B cell (primary cell): ENCODE results near the gene CFAP68. TPM values are rescaled to one million over a fixed set of nuclear protein-coding genes. Genes with fewer than 3 reads are reported as not detected.

Experiments used
- ATAC-seq: fragments of 200-7000 bp; cut with Tn5 transposase; one replicate; pipeline ENCODE4 v1.10.0; 2021; ENCODE audit warnings: low read depth, mild to moderate bottlenecking, moderate number of reproducible peaks, moderate library complexity
- CTCF ChIA-PET: fragments of 350-600 bp; sonication (Branson Sonifier 250); formaldehyde crosslinking; loops from one replicate; lab custom pipeline; 2021; ENCODE audit warnings: antibody characterized with exemption, inconsistent platforms; lab: Charles Lee
- POLR2A ChIA-PET: fragments of 350-600 bp; sonication (Branson Sonifier 250); formaldehyde crosslinking; loops from one replicate; lab custom pipeline; 2021; ENCODE audit warnings: antibody characterized with exemption; lab: Charles Lee
- DNase-seq: peaks from one replicate; pipeline ENCODE4 v3.0.0; 2013
- H2AFZ ChIP-seq: 2 replicates; pipeline ENCODE4 v1.6.1; 2012; ENCODE audit warnings: mild to moderate bottlenecking, low read depth, low read length; ENCODE audit not compliant: insufficient read depth, poor library complexity, severe bottlenecking
- H3K27ac ChIP-seq, 2 donors: 1 replicate in 1 of 2; 2 replicates in 1 of 2; pipeline ENCODE4 v1.5.1; 2012 to 2013; ENCODE audit warnings: low read length in 2 of 2, mild to moderate bottlenecking in 2 of 2, moderate library complexity in 1 of 2
- H3K27me3 ChIP-seq, 4 experiments: fragments of 200-600 bp in 1 of 4; sonication (generic) in 1 of 4; replicated peaks in 1 of 4; 1 replicate in 2 of 4; 2 replicates in 2 of 4; pipeline versions ENCODE4 v1.6.1 to v1.7.0; 2013 to 2016; ENCODE audit warnings: low read length in 3 of 4, mild to moderate bottlenecking in 2 of 4, mixed read lengths in 1 of 4, moderate library complexity in 1 of 4; ENCODE audit not compliant: insufficient read depth in 4 of 4, control insufficient read depth in 3 of 4; ENCODE audit errors: control extremely low read depth in 1 of 4
- H3K36me3 ChIP-seq, 2 experiments: replicated peaks in 1 of 2; 1 replicate in 1 of 2; 2 replicates in 1 of 2; pipeline versions ENCODE4 v1.6.1 to v1.7.1; 2013; ENCODE audit warnings: low read length in 1 of 2; ENCODE audit not compliant: insufficient read depth in 2 of 2, control insufficient read depth in 1 of 2; ENCODE audit errors: control extremely low read depth in 1 of 2, extremely low read depth in 1 of 2
- H3K4me1 ChIP-seq, 2 donors: fragments of 200-600 bp in 1 of 2; sonication (generic) in 1 of 2; 1 replicate in 1 of 2; 2 replicates in 1 of 2; pipeline versions ENCODE4 v1.5.1 to v1.6.1; 2013 to 2017; ENCODE audit warnings: low read length in 2 of 2; ENCODE audit not compliant: control insufficient read depth in 2 of 2, insufficient read depth in 2 of 2
- H3K4me2 ChIP-seq: replicated peaks from 2 replicates; pipeline ENCODE3; 2012; ENCODE audit warnings: mild to moderate bottlenecking, low read depth, low read length; ENCODE audit not compliant: poor library complexity, severe bottlenecking
- H3K4me3 ChIP-seq, 5 experiments: fragments of 200-600 bp in 1 of 5; sonication (generic) in 1 of 5; 1 replicate in 3 of 5; 2 replicates in 2 of 5; pipeline versions ENCODE4 v1.5.1 to v1.7.0; 2011 to 2016; ENCODE audit warnings: low read length in 4 of 5, mild to moderate bottlenecking in 4 of 5, low read depth in 2 of 5, control low read depth in 1 of 5, moderate library complexity in 1 of 5; ENCODE audit not compliant: insufficient read depth in 1 of 5; ENCODE audit errors: control extremely low read depth in 1 of 5, extremely low read depth in 1 of 5
- H3K79me2 ChIP-seq: fragments of 200-600 bp; sonication (generic); one replicate; pipeline ENCODE4 v1.6.0; 2016; ENCODE audit warnings: low read length; ENCODE audit not compliant: control insufficient read depth, insufficient read depth
- H3K9ac ChIP-seq: fragments of 200-600 bp; sonication (generic); 2 replicates; pipeline ENCODE4 v1.6.1; 2017; ENCODE audit warnings: mild to moderate bottlenecking, low read length, moderate library complexity
- H3K9me3 ChIP-seq, 3 donors: one replicate each; pipeline versions ENCODE4 v1.6.1 to v1.7.1; 2013; ENCODE audit warnings: low read length in 2 of 3; ENCODE audit not compliant: control insufficient read depth in 2 of 3, insufficient read depth in 1 of 3; ENCODE audit errors: control extremely low read depth in 1 of 3
- H4K20me1 ChIP-seq: 2 replicates; pipeline ENCODE4 v1.6.0; 2012; ENCODE audit warnings: mild to moderate bottlenecking, low read length; ENCODE audit not compliant: insufficient read depth, control insufficient read depth, poor library complexity, severe bottlenecking
- H3K27ac Mint-ChIP-seq: one replicate; pipeline ENCODE4 v1.8.0; 2021; ENCODE audit warnings: mixed read lengths
- H3K27me3 Mint-ChIP-seq: one replicate; pipeline ENCODE4 v1.8.0; 2021; ENCODE audit warnings: mixed read lengths
- H3K4me1 Mint-ChIP-seq: one replicate; pipeline ENCODE4 v1.8.0; 2021; ENCODE audit warnings: mixed read lengths
- H3K4me3 Mint-ChIP-seq: one replicate; pipeline ENCODE4 v1.8.0; 2021; ENCODE audit warnings: mixed read lengths
- H3K9me3 Mint-ChIP-seq: one replicate; pipeline ENCODE4 v1.8.0; 2022; ENCODE audit warnings: mixed read lengths; ENCODE audit not compliant: insufficient read depth
- EZH2 ChIP-seq: IDR thresholded peaks from 2 replicates; pipeline ENCODE4 v1.6.1; 2012; ENCODE audit warnings: borderline replicate concordance, low read depth, mild to moderate bottlenecking, moderate library complexity, low read length; ENCODE audit not compliant: insufficient read depth, poor library complexity, severe bottlenecking
- WGBS: methylation state at CpG from one replicate; pipeline ENCODE4 v1.1.5; 2013; ENCODE audit warnings: missing lambda C conversion rate; ENCODE audit not compliant: insufficient coverage; 5-methylcytosine and 5-hydroxymethylcytosine counted together
- intact Hi-C: fragments of 100-400 bp; cut with micrococcal nuclease; formaldehyde crosslinking; loops from one replicate; pipeline ENCODE4 v1.10.0; 2022
- polyA plus RNA-seq: library from polyadenylated mRNA; depleted of rRNA; stranded (reverse); fragments of >200 nt; gene quantifications from 2 replicates; pipeline ENCODE4 v1.2.3, GENCODE V29; 2012
- total RNA-seq, 2 donors: library from RNA; stranded (reverse); fragments of 120-200 nt in 1 of 2; gene quantifications; 1 replicate in 1 of 2; 2 replicates in 1 of 2; pipeline versions ENCODE4 v1.2.3 to v1.2.4, GENCODE V29; 2013 to 2022
- TF ChIP-seq, protein P1 (sequence below): fragments of 200-600 bp; IDR thresholded peaks from one replicate; pipeline ENCODE4 v1.8.0; 2022; ENCODE audit warnings: antibody characterized with exemption, mild to moderate bottlenecking

CFAP68 gene
- total and polyA plus RNA-seq, 2 donors (not counting 1 experiment from before 2014, with no cell fraction given): 8.2 to 13.3 TPM

DNA sequence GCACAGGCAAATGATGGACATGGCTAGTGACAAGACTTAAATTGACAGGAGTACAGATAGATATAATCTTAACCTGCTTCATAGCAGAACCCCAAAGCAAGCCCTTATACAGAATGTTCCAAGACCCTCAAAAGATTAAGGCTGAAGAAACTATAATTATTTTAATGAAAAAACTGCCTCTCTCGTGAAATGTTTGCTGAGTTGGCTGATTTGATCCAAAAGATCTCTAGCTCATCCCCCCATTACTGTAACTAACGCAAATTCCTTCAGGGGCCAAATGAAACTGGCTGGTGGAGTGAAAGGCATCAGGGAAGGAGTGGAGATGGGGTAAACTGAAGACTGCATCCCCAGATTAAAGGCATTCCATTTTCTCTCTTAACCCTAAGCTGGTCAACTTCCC lies 27.2 kb upstream of the CFAP68 start:
- no peak for DNase-seq
- ChIA-PET CTCF (interaction anchor here (1.6 kb wide), 1 partner anchor 9 kb away, joined by 3 read pairs; no protein-coding TSS in a partner anchor), POLR2A (no interaction called here)
- Histone ChIP-seq H3K4me2 (no peak overlapping the region), H3K9ac (no peak overlapping the region), H3K9me3 (peaks cover 0 to 2% (median 0%) of the 10 kb centered on the region in 3 donors), H3K4me1 (no peaks in the 10 kb centered on the region), H2AFZ (no peak overlapping the region), H4K20me1 (no peaks in the 10 kb centered on the region), H3K4me3 (no peak overlapping the region), H3K36me3 (peaks cover 11 to 38% of the 10 kb centered on the region in 2 experiments), H3K79me2 (no peaks in the 10 kb centered on the region), H3K27ac (no peak overlapping the region), H3K27me3 (no peaks in the 10 kb centered on the region)
- intact Hi-C loops: no loop called here
- ATAC-seq: no peak
- Mint-ChIP-seq H3K27ac (no peak overlapping the region), H3K4me1 (no peaks in the 10 kb centered on the region), H3K4me3 (no peak overlapping the region), H3K9me3 (no peaks in the 10 kb centered on the region), H3K27me3 (no peaks in the 10 kb centered on the region)
- TF ChIP-seq EZH2: no peak
- TF ChIP-seq, protein P1, sequence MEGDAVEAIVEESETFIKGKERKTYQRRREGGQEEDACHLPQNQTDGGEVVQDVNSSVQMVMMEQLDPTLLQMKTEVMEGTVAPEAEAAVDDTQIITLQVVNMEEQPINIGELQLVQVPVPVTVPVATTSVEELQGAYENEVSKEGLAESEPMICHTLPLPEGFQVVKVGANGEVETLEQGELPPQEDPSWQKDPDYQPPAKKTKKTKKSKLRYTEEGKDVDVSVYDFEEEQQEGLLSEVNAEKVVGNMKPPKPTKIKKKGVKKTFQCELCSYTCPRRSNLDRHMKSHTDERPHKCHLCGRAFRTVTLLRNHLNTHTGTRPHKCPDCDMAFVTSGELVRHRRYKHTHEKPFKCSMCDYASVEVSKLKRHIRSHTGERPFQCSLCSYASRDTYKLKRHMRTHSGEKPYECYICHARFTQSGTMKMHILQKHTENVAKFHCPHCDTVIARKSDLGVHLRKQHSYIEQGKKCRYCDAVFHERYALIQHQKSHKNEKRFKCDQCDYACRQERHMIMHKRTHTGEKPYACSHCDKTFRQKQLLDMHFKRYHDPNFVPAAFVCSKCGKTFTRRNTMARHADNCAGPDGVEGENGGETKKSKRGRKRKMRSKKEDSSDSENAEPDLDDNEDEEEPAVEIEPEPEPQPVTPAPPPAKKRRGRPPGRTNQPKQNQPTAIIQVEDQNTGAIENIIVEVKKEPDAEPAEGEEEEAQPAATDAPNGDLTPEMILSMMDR: no peak
- WGBS: no CpG with 5 or more reads among the region's 2 CpGs

DNA sequence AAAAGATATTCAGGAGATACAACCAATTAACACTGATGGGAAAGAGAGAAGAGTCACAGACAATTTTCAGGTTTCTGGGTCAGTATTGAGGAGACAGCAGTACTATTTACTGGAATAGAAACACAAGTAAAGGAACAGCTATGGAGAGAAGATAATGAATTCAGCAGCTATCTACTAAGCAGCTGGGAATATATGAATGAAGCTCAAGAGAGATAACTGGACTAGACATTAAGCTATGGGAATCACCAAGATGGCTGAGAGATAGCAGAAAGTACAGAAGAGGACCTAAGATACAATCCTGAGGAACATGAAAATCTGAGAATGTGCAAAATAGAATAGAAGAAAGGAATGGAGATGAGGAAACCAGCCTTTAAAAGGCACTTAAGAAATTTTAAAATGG lies 23.8 kb upstream of the CFAP68 start:
- TF ChIP-seq, protein P1: no peak
- Histone ChIP-seq H3K79me2 (no peaks in the 10 kb centered on the region), H3K4me3 (no peak overlapping the region), H3K4me1 (no peaks in the 10 kb centered on the region), H3K36me3 (peaks cover 8 to 55% of the 10 kb centered on the region in 2 experiments), H3K27me3 (no peaks in the 10 kb centered on the region), H3K27ac (no peak overlapping the region), H3K4me2 (no peak overlapping the region), H2AFZ (no peak overlapping the region), H4K20me1 (no peaks in the 10 kb centered on the region), H3K9me3 (no peaks in the 10 kb centered on the region), H3K9ac (no peak overlapping the region)
- intact Hi-C loops: no loop called here
- CTCF ChIA-PET: interaction anchor here (0.6 to 2.0 kb wide), 2 partner anchors 14 to 1421 kb away, joined by 4 to 9 read pairs; no protein-coding TSS in a partner anchor
- no peak overlapping the region for H3K27ac Mint-ChIP-seq
- POLR2A ChIA-PET: no interaction called here
- no peaks in the 10 kb centered on the region for H3K9me3 Mint-ChIP-seq
- DNase-seq (no peak), ATAC-seq (no peak)
- no peaks in the 10 kb centered on the region for H3K27me3 Mint-ChIP-seq
- no peaks in the 10 kb centered on the region for H3K4me1 Mint-ChIP-seq
- H3K4me3 Mint-ChIP-seq: no peak overlapping the region
